Suppressor macrophage treated with lipopolysaccharide for 4 hours (primary cell): ENCODE results near the gene DLX1.
"Not testable (repeated sequence)": the region's sequence is repeated elsewhere in the genome, so short reads cannot be mapped to it uniquely, and the experiment has no call there.

Experiments
- DNase-seq: peaks from one replicate; pipeline ENCODE4 v3.0.0-alpha.2; 2020

Gene DLX1

DNA sequence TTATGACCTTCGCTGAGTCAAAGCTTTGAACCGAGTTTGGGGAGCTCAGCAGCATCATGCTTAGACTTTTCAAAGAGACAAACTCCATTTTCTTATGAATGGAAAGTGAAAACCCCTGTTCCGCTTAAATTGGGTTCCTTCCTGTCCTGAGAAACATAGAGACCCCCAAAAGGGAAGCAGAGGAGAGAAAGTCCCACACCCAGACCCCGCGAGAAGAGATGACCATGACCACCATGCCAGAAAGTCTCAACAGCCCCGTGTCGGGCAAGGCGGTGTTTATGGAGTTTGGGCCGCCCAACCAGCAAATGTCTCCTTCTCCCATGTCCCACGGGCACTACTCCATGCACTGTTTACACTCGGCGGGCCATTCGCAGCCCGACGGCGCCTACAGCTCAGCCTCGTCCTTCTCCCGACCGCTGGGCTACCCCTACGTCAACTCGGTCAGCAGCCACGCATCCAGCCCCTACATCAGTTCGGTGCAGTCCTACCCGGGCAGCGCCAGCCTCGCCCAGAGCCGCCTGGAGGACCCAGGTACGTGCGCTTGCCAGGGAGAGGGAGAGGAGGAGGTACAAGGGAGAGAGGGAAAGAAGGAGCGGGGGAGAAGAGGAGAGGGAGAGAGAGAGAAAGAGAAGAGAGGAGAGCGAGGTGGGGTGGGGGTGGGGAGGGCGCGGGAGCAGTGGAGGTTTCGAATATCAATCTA lies at the start of gene DLX1:
Gene DLX1 (plus strand): TSS at position 48 of the 700 bp plus-strand sequence. CDS start 171 bp downstream, at position 219.
- no peak for DNase-seq

DNA sequence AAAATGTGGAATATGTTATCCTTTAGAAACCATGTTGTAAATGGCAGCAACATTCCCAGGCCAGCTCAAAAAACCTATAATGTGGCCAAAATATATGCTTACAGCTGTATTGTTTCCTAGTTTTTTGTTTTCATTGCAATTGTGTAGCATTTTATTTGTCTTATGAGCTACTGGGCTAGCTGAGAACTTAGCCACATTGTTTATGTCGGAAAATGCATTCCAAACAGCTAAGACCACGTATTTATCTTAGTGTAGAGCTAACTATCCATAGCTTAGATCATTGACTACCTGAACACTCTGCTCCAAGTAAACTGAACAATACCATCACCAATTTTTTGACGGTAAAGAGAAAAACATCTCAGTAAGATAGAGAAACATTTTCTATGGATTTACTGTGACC lies 47.2 kb upstream of the DLX1 start:
- DNase-seq = no peak

DNA sequence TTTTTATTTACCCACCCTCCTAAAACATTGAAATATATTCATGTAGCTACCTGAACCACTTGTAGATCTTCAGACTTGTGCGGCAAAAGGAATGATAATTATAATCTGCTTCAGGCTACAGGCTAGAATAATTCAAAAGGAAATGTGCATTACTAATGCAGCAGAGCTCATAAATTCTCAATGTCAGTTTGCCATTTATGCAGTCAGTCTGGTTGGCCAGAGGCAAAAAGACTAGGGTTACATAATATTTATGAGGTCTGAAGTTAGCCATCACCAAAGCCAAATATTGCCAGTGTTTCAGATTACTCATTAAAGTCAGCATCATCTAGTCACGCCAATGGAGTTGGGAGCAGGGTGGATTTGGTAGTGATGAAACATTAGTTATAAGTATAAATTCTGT lies 46.7 kb upstream of the DLX1 start:
- DNase-seq = no peak

DNA sequence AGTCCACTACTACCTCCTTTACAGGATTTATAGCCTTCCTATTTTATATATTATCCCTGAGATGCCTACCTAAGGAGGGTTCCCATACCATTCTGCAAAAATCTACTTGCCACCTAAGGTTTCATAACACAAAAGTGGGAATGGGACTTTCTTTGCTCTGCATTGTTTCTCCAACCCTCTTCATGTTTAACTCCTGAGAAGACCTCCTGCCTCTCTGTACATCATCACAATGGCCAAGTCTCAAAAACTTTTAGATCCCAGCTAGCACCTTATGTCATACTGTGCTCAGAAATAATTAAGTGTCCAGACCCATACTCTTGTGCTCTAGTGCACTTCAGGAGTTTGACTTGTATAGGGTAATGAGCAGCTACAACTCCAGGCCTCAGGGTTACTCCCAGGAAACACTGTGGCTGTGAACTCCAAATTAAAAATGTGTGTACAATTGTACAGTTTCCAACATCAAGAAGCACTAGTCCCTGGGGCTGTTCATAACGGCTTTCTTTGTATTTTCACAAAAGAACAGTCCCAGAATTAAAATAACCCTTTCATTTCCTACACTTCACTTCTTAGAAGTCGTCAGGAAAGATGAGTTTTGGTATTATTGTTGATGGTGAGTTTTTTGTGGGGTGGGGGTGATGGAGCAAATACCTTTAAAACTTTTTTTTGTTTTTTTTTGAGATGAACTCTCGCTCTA lies 46.1 kb upstream of the DLX1 start:
- DNase-seq = no peak

DNA sequence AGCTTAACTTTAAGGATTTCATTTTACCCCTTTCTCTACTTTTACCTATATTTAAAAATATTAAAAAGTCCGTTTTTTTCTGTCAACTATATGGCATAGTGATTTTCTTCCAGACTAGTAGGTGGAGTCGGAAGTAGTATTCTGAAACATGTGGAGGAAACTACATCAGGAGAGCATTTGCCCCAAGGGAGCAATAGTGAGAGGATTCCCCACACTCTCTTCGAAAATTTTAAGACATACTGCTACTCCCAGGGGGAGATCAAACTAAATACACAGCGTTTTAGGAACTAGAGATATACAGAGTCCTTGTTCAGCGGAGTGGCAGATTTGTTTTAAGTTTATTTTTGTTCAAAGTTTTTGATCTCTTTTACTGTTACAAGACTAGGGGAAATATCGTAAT lies 45.0 kb upstream of the DLX1 start:
- no peak for DNase-seq

DNA sequence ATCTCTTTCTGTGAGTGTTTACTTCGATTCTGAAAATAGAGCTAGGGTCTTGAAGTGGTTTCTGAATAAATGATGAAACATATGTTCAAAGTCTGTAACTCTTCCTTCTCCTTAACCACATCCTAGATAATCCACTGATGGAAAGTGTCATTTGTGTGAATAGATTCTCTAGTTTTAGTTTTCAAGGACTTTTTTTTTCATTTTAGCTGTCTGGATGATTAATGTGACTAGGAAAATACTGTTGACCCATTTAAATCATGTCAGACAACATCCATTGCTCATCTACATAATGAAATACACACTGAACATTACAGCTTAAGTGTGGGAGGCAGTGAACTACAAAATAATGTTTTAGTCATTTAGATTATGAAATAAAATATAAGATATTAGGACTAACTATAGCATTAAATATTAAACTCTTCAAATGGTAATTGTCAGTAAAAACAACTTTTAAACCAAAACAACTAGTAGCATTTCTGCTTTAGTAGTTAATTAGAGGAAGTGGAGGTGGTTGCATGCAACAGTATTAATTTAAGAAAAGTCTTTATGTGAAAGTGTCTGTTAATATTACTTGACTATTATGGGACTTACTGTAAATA lies 39.1 kb upstream of the DLX1 start:
- peak; percentile 21 for DNase-seq

DNA sequence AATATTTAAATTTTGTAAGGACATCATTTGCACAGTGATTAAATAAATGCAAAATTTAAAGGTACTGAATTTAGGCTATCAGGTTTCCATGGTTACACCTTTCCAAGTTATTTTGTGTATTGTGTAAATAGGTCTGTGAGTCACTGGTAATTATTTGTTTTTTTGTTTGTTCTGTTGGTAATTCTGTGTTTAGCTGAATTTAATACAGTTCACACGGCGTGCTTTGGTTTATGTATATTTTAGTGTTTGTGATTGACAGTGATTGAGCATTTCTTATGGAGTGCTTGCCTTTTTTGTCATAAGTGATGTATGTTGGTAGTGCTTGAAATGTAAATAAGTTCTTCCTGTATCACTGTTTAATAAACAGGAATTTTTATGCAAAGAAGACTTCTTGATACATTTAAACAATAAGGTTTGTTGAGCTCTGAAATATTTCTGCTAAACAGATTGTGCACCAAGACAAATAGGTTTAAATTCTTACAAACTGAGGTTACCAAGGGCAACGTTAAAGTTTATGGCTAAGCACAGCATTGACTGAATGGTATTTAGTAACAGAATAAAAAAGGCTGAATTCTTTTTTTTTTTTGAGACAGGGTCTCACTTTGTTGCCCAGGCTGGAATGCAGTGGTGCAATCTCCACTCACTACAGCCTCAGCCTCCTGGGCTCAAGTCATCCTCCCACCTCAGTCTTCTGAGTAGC lies 38.3 kb upstream of the DLX1 start:
- DNase-seq = no peak

DNA sequence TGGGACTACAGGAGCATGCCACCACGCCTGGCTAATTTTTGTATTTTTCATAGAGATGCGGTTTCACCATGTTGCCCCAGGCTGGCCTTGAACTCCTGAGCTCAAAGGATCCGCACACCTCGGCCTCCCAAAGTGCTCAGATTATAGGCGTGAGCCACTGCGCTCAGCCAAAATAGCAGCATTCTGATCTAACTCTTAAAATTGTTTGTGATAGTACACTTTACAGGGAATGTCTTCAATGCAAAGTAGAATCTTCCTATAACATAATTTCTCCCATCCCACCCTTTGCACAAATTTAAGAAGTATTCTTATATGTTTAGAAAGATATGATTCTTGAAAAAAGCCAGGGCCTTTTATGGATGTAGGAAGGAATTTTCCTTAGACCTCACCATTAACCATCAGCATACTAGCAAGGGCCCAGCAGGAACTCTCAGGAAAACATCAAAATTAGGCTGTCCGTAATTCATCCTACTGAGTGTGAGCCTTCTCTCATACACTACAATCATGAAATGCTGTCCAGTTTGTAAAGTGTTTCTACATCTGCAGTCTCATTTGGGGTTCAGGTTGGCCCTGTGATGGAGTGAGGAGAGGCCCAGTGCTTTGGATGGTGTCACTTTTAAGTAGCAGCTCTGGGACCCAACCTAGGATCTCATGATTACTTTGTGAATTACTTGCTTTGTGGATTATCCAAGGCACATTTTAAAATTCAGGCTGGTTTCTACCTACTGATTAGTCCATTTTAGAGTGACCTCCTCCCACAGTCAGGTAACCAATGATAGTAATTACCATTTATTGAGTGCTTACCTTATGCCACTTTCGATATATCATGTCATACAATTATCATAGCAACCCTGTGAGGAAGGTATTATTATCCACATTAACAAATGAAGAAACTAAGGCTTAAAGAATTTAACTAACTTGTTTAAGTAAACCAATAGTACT lies 37.5 kb upstream of the DLX1 start:
- DNase-seq = no peak

DNA sequence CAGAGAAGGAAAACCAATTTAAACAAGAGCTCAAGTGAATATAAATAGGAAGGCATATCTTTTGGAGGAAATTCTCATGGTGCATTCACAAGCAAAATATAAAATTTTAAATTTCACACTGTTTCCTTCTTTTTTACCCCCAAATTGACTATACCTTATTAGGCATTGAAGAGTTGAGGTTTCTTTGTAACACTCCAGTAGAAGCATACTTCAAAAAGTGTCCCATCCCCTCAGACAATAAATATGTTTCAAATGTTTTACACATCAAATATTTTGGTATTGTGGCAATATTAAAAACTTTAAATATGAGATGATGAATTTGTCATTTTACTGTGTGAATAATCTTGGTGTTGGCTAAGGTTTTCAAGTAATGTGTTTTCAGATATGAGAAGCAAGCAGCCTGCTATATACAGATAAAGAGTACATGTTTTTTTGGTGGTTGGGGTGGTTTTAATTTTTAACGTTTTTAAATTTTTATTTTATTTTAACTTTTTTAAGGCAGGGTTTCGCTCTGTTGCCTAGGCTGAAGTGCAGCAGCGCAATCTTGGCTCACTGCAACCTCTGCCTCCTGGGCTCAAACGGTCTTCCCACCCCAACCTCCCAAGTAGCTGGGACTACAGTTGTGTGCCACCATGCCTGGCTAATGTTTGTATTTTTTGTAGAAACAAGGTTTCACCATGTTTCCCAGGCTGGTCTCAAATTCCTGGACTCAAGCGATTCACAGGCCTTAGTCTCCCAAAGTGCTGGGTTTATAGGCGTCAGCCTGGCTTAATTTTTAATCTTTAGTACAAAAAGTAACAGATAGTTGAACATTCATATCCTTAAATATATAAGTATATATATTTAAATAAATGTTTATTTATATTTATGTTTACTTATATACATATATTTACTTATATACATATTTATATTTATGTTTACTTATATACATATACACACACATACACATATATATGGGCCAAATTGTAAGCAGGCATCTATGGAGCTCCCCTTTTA lies 36.5 kb upstream of the DLX1 start:
- no peak for DNase-seq

DNA sequence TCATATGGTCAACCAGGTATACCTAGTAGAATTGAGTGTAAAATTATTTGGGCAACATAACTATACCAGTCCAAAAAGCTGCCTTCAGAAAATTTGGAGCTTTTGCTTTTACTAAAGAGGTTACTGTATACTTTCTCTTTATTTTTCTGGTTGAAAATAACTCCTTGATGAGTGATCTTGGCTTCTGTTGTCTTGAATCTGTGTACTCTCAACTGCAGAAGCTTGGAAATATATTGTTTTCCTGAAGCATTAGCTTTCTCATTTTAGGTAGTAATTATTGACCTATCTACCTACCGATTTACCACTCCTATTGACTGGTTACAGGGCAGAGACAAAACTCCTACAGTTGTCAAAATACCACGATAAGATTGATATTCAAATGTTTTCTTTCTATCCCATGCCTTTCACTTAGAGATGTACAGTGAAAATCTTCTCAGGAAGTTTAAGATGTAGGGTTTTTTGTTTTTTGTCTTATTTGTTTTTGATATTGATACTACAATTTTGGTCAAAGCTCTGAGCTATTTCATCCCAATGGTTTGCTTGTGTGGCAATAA lies 35.7 kb upstream of the DLX1 start:
- DNase-seq = no peak

DNA sequence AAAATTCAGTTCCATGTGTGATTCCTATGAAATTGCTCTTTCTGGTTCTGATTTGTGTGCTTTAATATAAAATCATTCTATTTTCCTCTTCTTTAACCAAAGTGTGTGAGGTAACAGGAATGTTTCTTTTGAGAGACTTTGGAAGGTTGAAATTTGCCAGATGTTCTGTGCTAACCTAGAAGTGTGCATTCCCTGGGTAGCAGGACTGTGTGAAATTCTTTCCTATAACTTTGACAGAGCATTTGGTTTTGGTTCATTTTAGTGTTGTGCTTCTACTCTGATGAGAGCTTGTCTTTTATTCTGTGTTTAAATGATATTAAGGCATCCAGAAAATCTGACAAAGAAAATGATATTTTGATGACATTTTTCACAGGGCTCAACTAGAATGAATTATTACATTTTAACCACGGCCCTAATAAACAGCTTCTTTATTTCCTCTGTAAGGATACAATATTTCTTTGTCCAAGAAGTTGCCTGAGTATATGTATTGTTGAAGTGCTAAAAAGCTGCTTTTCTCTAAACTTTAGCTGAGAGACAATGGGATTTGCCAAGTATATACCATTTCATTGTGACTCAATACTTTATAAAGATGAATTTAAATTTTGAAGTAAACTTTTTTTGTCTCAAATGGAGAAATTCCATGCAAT lies 34.7 kb upstream of the DLX1 start:
- no peak for DNase-seq

DNA sequence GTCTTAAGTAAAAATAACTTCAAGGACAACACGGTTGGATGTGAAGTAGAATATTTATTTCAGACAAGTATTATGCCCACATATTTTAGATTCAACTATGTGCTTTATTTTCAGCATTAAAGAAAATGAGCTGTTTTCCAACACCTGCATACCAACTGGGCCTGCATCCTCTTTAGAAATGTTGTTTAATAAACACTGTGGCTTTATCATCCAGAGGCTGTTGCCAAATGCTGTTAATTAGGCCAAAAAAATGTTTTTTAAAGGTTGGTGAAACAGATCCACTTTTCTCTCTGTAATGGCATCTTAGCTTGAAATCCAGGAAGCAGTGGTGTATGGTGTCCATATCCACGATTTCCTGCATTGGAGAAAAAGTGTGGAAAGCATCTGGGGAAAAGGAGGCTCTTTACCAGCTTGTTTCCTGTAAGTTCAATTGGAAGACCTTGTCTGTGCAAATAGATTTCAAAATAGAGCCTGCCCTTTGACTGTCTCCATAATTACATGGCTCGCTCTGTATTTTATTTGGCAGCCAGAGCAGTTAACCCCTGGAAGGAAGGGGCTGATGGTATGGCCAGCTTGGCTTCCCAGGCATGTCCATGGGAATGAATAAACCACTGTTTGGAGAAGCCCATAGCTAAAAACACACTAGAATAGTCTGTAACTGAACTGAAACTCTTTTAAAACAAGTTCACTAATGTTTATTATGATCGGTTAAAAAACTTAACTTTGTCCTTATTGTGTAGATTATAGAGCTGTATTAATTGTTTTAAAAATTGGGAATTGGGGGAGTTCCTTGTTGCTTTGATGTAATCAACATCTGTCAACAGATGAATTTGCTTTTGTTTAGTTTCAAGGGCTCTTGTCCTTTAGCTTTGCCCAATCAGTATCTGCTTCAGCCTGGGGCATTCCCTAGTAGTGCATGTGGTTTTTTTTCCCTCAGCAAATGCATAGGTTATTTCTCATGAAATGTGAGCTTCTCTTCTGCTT lies 33.0 kb upstream of the DLX1 start:
- DNase-seq = no peak

DNA sequence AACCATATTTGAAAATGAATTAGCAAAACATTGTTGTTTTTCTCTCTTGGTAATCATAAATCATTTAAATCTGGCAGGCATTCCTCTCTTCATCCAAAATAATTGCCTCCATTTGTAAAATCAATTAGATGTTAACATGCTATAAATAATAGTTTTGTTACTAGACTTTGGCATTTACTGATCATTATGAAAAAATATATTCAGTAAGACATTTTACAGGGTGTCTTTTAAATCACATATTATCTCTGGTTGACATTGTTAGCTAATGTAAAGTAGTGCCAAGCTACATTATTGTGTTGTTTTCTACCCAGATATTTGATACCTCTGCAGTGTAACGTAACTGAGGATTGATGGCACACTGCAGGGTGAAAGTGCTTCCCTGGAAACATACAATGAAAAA lies 31.8 kb upstream of the DLX1 start:
- no peak for DNase-seq

DNA sequence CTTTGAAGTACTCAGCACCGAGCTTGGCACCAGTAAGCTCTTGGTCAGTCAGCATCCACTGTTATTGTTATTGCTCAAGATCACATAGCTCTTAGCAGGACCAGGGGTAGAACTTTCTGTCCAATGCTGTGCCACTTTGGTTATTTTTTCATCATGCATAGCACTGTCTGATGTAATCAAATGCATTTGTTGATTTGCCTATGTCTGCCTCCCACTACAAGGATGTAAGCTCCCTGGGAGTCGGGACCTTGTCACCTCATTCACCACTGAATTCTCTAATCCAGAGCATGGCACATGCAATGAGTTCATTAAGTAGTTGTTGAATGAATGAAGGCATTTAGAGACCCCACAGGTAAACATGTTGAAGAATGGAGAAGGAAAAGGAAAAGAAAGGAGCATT lies 29.0 kb upstream of the DLX1 start:
- DNase-seq = no peak

DNA sequence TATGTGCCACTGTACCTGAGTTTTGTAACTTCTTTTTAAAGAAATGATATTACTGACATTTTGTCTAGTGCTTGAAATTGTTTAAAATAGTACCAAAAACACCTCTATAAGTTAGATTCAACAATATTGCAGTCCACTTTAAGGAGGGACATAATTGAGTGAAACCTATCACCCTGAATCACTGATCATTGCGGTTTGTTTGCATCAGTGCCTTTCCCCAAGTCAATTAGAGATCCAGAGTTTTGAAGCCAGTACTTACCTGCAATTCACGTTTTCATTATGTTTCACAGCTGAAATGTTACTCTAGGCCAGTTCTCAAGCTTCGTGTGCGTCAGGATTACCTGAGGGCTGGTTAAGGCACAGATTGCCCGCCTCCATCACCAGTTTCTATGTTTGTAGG lies 26.6 kb upstream of the DLX1 start:
- no peak for DNase-seq

DNA sequence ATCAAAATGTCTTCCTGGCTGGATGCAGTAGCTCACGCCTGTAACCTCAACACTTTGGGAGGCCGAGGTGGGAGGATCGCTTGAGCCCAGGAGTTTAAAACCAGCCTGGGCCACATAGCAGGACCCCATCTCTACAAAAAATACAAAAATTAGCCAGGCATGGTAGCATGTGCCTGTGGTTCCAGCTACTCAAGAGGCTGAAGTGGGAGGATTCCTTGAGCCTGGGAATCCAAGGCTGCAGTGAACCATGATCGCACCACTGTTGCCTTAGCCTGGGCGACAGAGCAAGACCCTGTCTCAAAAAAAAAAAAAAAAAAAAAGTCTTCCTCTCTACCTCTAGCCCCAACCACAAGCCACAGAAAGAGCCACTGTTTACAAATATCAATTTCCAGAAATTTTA lies 25.2 kb upstream of the DLX1 start:
- DNase-seq = not testable (repeated sequence)

DNA sequence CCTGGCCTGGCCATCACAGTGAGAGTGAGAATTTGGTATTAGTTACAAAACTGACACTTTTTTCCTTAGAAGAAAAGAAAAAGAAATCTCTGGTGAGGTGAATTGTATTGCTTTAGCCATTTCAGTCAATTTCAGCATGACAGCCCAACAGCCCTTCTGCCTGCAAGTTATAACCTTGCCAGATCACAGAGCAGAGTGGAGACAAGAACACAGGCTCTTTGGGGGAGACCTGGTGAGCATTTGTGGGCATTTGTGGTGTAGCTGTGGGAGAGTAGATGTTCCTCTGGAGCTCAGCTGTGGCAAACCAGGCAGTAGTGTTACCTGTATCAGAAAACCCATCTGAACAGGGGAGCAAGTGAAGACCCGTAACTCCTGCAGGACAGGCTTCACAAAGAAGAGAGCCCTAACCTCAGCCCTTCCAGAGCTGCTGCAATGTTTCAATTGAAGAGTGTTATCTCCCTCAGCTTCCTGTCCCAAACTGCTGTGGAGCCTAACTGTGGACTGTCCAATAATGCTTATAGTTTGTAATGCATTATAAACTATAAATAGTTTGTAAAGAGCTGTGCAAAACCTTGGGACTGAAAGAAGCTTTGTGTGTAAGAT lies 22.8 kb upstream of the DLX1 start:
- no peak for DNase-seq

DNA sequence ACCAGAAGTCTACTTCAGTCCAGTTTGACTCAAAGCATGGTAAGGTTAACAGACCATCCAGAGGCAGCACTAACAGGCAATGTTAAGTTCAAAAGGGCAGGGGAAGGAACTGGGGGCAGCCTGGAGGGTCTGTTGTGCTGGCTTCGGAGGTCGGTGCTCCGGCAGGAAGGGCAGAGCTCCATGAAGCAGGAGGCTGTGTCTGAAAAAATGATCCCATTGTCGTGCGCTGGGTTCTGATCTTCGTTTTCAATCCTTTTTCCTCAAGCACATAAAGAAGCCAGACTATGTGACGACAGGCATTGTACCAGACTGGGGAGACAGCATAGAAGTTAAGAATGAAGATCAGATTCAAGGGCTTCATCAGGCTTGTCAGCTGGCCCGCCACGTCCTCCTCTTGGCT lies 21.9 kb upstream of the DLX1 start:
- no peak for DNase-seq

DNA sequence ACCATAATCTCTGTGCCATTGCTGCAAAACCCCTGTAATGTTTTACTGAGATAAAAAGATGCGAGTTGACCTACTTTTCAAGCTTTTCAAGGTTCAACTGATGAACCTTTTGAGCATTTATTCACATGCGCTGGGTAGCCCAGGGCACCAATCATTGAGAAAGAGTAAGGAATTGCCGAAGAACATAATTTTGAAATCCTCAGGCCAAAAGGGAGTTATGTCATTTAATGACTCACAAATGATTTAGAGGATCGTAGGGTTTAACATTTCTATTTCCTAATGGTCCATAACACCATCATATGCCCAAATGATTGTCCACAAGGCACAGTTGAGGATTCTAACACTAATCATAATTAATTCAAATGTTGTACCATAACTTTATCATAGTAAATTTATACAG lies 20.2 kb upstream of the DLX1 start:
- peak; percentile 49 for DNase-seq
